Endodermal cell (in vitro differentiated cells): Measurements from ENCODE around the gene HOXA5. TPM values are rescaled to one million over a fixed set of nuclear protein-coding genes. Genes with fewer than 3 reads are reported as not detected.
A peak's percentile ranks its signal among the peaks of the same experiment; 100 is the strongest.

ENCODE experiments used
- DNase-seq: peaks from one replicate; pipeline ENCODE4 v3.0.0-alpha.2; 2017
- H3K27ac ChIP-seq: 2 replicates; pipeline ENCODE4 v1.5.1; 2013; ENCODE audit warnings: mild to moderate bottlenecking, low read depth, low read length, moderate library complexity
- H3K27me3 ChIP-seq: 2 replicates; pipeline ENCODE4 v1.6.1; 2013; ENCODE audit warnings: mild to moderate bottlenecking, low read length, moderate library complexity; ENCODE audit not compliant: insufficient read depth, control insufficient read depth, poor library complexity, severe bottlenecking
- H3K36me3 ChIP-seq: 2 replicates; pipeline ENCODE4 v1.7.0; 2013; ENCODE audit warnings: mild to moderate bottlenecking, low read length, moderate library complexity; ENCODE audit not compliant: control insufficient read depth, insufficient read depth
- H3K4me1 ChIP-seq: one replicate; pipeline ENCODE4 v1.7.0; 2013; ENCODE audit warnings: low read length; ENCODE audit not compliant: control insufficient read depth, insufficient read depth
- H3K4me3 ChIP-seq: 2 replicates; pipeline ENCODE4 v1.5.1; 2013; ENCODE audit warnings: mild to moderate bottlenecking, low read length, moderate library complexity
- H3K9ac ChIP-seq: 2 replicates; pipeline ENCODE4 v1.6.1; 2013; ENCODE audit warnings: mild to moderate bottlenecking, low read length, moderate library complexity; ENCODE audit not compliant: poor library complexity, severe bottlenecking; ENCODE audit errors: extremely low read depth
- H3K9me3 ChIP-seq: 2 replicates; pipeline ENCODE4 v1.6.1; 2013; ENCODE audit warnings: mild to moderate bottlenecking, low read length, moderate library complexity; ENCODE audit not compliant: control insufficient read depth
- H3K27ac Mint-ChIP-seq: 2 replicates; pipeline ENCODE4 v1.8.0; 2020; ENCODE audit warnings: mixed read lengths
- H3K27me3 Mint-ChIP-seq: 2 replicates; pipeline ENCODE4 v1.8.0; 2021; ENCODE audit warnings: mild to moderate bottlenecking, mixed read lengths; ENCODE audit not compliant: insufficient read depth
- H3K36me3 Mint-ChIP-seq: 2 replicates; pipeline ENCODE4 v1.8.0; 2020; ENCODE audit warnings: low read depth, mixed read lengths
- H3K4me1 Mint-ChIP-seq: 2 replicates; pipeline ENCODE4 v1.8.0; 2020; ENCODE audit warnings: mixed read lengths
- H3K4me3 Mint-ChIP-seq: 2 replicates; pipeline ENCODE4 v1.8.0; 2020; ENCODE audit warnings: mild to moderate bottlenecking, moderate library complexity, mixed read lengths
- H3K9me3 Mint-ChIP-seq: 2 replicates; pipeline ENCODE4 v1.8.0; 2020; ENCODE audit warnings: mild to moderate bottlenecking, mixed read lengths
- CTCF ChIP-seq: fragments of 200-600 bp; sonication (generic); conservative IDR thresholded peaks from 2 replicates; pipeline ENCODE4 v1.5.0; 2021; ENCODE audit warnings: antibody characterized with exemption, mild to moderate bottlenecking
- WGBS, 2 experiments: methylation state at CpG; one replicate each; pipeline versions ENCODE4 v1.1.5 to v1.1.7; 2013; ENCODE audit warnings: missing lambda C conversion rate in 2 of 2, mixed read lengths in 1 of 2; ENCODE audit not compliant: insufficient coverage in 1 of 2, insufficient read length in 1 of 2; 5-methylcytosine and 5-hydroxymethylcytosine counted together
- total RNA-seq, 2 donors: library from RNA; stranded (reverse); fragmentation: NEBNext Ultra II Directional in 1 of 2; extraction: Animal tissue kit (Norgen Biotek cat#: 25700) in 1 of 2; gene quantifications; 2 replicates in 1 of 2; 3 replicates in 1 of 2; pipeline ENCODE4 v1.2.1, GENCODE V29; 2021

Gene HOXA5
- total RNA-seq, 2 donors from 2014 or later, result not detected

GRCh38 chr7:27098578-27099451 is 44.7 kb downstream of the HOXA5 start:
- H3K4me1 Mint-ChIP-seq, result peaks cover 32% of the 10 kb centered on the region
- H3K27me3 Mint-ChIP-seq, result peaks cover 100% of the 10 kb centered on the region
- Histone ChIP-seq H3K4me1 (peaks cover 4% of the 10 kb centered on the region), H3K27me3 (peaks cover 100% of the 10 kb centered on the region), H3K9me3 (no peaks in the 10 kb centered on the region), H3K36me3 (no peaks in the 10 kb centered on the region), H3K27ac (peak overlapping the region; percentile 73), H3K9ac (no peak overlapping the region), H3K4me3 (no peak overlapping the region)
- WGBS, 2 experiments, result 2 to 3% methylated on average over 14 to 38 of the region's 38 CpGs
- no peaks in the 10 kb centered on the region for H3K36me3 Mint-ChIP-seq
- H3K27ac Mint-ChIP-seq, result no peak overlapping the region
- peaks cover 2% of the 10 kb centered on the region for H3K9me3 Mint-ChIP-seq
- peak; percentile 67 for DNase-seq
- no peak overlapping the region for H3K4me3 Mint-ChIP-seq
- TF ChIP-seq CTCF, result no peak

- H3K4me1 ChIP-seq, result peaks cover 4% of the 10 kb centered on the region
- H3K27ac ChIP-seq, result peak overlapping the region; percentile 85
- no peak for TF ChIP-seq CTCF
- no peak overlapping the region for H3K9ac ChIP-seq
- no peaks in the 10 kb centered on the region for H3K36me3 ChIP-seq
- Mint-ChIP-seq H3K4me3 (no peak overlapping the region), H3K27me3 (peaks cover 100% of the 10 kb centered on the region), H3K36me3 (no peaks in the 10 kb centered on the region), H3K27ac (no peak overlapping the region), H3K4me1 (peaks cover 31% of the 10 kb centered on the region), H3K9me3 (peaks cover 2% of the 10 kb centered on the region)
- peak; percentile 75 for DNase-seq
- WGBS, 2 experiments, result 1 to 4% methylated on average over 17 to 35 of the region's 35 CpGs
- H3K27me3 ChIP-seq, result peaks cover 100% of the 10 kb centered on the region
- no peaks in the 10 kb centered on the region for H3K9me3 ChIP-seq
- no peak overlapping the region for H3K4me3 ChIP-seq
Measured at GRCh38 chr7:27097686-27098577, 45.5 kb downstream of the HOXA5 start.

- H3K4me3 Mint-ChIP-seq, result peak overlapping the region; percentile 48
- Histone ChIP-seq H3K4me1 (no peaks in the 10 kb centered on the region), H3K27ac (peak overlapping the region; percentile 85), H3K9ac (no peak overlapping the region), H3K4me3 (peak overlapping the region; percentile 72), H3K9me3 (no peaks in the 10 kb centered on the region), H3K27me3 (peaks cover 100% of the 10 kb centered on the region), H3K36me3 (no peaks in the 10 kb centered on the region)
- 0 to 1% methylated on average over 4 to 40 of the region's 41 CpGs for whole genome bisulfite sequencing, 2 experiments
- peak; percentile 68 for DNase-seq
- H3K36me3 Mint-ChIP-seq, result no peaks in the 10 kb centered on the region
- H3K4me1 Mint-ChIP-seq, result peaks cover 22% of the 10 kb centered on the region
- H3K9me3 Mint-ChIP-seq, result no peaks in the 10 kb centered on the region
- H3K27ac Mint-ChIP-seq, result no peak overlapping the region
- peaks cover 100% of the 10 kb centered on the region for H3K27me3 Mint-ChIP-seq
- no peak for TF ChIP-seq CTCF
Measured at GRCh38 chr7:27096768-27097514, 46.5 kb downstream of the HOXA5 start.
